NCI-H187 (cell line): ENCODE measurements around the gene TRIM28.
A peak's percentile ranks its signal among the peaks of the same experiment; 100 is the strongest.
"Not testable (repeated sequence)": the region's sequence is repeated elsewhere in the genome, so short reads cannot be mapped to it uniquely, and the experiment has no call there.

Source experiments
- DNase-seq, 2 experiments: peaks; one replicate each; lab custom pipeline; 2025; lab: John Stamatoyannopoulos, UW

TRIM28 gene

DNA sequence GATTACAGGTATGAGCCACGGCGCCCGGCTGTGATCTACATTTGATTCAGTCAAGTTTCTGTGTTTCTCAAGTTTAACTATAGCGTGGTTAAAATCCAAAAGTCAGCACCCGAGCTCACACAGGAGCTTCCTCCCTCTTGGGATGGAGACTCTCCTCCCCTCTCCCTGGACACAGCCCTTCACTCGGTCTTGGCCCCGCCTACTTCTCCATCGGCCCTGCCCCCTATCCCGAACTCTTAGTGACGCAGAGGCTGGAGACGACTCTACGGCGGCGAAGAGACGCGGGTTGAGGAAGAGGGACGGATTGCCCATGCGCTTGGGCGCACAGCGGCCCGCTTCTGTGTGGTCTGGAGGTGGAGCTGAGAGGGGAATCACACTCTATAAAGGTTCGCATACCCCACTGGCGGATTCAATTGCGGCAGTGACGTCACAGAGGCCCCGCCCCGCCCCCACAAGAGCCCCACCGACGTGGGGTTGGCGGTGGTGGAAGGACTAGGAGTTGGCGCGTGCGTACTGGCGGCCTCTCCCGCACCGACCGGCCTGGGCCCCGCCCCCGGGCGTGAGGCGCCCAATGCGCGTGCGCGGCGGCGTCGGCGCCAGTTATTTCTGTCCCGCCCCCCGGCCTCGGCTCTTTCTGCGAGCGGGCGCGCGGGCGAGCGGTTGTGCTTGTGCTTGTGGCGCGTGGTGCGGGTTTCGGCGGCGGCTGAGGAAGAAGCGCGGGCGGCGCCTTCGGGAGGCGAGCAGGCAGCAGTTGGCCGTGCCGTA lies at the start of gene TRIM28:
TSS of gene TRIM28 (plus strand) at position 239 of the 765 bp plus-strand sequence. CDS start 694 bp downstream, outside the sequence.
- no peak for DNase-seq

DNA sequence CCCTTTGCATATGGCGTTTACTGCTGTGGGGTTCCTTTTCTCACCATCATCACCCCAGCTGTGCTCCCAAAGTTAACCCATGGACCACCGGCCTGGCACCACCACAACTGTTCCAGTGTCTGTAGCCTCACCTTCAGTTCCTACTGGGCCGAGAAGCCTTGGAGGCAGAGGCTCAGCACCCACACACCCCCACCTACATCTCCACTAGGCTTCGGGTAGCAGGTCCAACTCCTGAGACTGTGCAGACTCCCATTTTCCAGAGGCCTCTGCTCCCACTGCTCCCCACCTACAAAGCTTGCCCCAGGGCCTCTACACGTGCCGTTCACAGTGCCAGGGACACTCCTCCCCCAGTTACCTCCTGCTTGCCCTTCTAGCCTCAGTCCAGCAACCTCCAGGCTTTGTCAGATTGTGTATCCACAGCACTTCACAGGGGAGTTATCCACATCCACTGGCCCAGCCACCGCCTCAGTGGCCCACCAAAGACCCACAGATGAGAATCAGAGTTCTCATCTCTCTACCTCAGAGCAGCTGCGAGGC lies 46.2 kb upstream of the TRIM28 start:
- no peak for DNase-seq

DNA sequence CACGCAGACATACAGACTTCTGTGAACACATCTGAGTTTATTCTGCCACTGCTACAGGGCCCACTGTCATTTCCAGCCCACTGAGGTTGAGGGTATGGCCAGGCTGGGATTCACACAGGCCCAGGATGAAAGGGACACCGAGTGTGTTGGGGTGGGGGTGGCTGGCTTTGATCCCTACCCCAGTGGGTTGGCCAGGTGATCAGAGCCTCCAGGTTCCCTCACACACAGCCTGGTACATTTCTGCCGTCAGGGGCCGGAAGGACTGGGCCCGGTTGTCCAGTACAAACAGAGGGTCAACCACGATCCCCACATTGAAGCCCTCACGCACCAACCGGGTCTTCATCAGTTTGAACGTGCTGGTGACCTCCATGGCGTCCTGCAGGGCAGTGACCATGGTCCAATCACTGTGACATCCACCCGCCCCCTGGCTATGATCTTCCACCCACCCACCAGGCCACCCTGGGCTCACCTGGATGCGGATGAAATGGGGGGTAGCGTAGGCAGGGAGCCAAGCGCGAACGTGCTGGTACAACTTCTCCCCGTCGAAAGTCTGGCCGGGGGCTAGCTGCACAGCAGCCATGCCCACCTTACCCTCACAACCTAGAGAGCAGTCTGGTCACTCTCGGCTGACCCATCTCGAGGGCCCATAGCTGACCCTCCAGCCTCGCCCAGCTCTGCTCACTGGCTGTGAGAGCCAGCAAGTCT lies 45.4 kb upstream of the TRIM28 start:
- no peak for DNase-seq

DNA sequence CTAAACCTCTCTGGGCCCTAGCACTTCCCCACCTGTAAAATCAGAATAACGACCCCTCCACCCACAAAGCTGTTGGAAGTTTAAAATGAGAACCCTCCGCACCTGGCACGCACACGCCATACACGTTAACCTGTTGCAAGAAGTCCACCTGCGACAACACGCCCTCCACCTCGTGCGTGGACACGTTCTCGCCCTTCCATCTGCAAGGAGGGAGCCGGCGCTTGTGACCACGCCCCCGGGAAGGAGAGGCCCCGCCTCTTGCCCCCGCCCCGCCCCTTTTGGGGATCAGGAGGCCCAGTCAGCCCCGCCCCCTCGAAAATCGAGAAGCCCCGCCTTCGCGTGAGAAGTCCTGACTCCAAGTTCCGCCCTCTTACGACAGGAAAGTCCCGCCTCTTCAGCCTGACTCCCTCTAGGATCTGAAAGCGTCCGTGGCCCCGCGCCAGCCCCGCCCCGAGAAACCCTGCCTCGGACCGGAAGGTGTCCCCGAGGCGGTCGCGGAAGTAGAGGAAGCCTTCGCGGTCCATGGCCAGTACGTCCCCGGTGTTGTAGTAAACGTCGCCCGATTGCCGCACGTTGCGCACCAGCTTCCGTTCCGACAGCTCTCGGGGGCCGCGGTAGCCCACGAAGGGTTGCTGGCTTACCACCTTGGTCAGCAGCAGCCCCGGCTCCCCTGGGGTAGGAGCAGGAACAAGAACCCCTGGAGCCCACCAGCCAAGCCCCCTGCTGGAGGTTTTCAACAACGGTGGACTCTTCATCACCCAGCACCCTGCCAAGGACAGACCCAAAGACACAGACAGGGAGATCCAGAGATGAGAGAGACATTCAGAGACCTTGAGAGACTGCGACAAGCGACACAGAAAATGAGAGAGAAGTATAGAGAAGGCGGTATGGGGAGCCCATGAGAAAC lies 44.6 kb upstream of the TRIM28 start:
- peak; percentile 98 to 99 for DNase-seq

DNA sequence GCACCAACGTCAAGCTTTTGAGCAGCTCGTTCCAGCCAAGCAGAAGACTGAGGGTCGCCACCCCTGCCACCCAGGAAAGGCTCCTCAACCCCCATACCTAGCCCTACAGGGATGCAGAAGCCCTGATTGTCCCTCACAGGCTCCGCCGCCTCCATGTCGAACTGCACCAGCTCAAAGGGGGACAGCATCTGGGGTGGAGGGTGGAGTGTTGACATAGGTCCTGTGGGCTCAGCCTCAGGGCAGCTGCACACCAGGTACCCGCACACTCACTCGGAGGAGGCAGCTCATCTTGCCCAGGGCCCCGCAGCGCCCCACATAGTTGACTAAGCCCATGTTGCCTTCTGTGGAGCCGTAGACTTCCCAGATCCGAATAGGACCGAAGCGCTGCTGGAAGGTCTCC lies 43.6 kb upstream of the TRIM28 start:
- no peak for DNase-seq

DNA sequence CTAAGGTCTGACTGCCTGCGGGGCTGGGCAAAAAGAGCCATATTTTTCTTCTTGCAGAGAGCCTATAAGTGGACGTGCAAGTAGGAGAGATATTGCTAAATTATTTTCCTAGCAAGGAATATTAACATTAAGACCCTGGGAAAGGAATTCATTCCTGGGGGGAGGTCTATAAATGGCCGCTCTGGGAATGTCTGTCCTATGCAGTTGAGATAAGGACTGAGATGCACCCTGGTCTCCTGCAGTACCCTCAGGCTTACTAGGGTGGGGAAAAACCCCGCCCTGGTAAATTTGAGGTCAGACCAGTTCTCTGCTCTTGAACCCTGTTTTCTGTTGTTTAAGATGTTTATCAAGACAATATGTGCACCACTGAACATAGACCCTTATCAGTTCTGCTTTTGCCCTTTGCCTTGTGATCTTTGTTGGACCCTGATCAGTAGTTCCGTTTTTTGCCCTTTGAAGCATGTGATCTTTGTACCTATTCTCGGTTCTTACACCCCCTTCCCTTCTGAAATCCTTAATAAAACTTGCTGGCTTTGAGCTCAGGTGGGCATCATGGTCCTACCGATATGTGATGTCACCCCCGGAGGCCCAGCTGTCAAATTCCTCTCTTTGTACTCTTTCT lies 36.2 kb upstream of the TRIM28 start:
- DNase-seq: not testable (repeated sequence)

DNA sequence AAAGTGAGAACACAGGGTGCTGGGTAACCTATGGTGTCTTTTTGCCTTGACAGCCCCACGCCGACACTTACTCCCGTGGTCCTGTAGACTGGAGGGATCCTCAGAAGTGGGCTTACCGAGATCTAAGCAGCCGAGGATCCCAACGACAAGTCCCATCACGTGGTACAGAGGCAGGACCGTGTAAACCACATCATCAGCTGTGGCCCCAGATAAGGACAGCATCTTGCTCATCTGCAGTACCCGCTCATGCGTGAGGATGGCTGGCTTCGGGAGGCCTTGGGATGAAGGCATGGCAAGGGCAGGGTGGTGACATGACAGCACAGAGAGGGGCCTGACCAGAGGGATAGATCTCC lies 34.2 kb upstream of the TRIM28 start:
- no peak for DNase-seq

DNA sequence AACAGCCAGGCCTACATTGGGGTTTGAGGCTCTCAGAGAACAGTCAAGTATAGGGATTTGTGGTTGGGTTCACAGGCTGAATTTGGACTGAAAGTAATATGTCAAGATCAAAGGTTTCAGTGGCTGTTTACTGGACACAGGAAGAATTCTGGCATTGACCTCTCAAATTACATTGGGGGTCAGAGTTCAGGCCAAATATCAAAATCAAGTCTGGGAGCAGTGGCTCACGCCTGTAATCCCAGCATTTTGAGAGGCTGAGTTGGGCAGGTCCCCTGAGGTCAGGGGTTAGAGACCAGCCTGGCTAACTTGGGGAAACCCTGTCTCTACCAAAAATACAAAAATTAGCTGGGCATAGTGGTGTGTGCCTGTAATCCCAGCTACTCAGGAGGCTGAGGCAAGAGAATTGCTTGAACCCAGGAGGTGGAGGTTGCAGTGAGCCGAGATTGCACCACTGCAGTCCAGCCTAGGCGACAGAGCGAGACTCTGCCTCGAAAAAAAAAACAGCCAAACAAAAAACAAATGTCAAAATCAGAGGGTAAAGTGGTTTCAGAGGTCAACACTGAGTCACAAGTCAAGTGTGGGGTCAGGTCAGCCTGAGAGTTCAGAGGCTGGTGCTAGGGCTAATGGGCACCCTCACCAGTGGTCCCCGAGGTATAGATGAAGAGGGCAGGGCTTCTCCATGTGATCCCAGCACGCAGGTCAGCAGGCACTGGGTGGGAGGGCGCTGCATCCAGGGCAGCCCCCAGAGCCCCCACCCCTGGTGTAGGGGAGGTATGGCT lies 33.6 kb upstream of the TRIM28 start:
- no peak for DNase-seq

DNA sequence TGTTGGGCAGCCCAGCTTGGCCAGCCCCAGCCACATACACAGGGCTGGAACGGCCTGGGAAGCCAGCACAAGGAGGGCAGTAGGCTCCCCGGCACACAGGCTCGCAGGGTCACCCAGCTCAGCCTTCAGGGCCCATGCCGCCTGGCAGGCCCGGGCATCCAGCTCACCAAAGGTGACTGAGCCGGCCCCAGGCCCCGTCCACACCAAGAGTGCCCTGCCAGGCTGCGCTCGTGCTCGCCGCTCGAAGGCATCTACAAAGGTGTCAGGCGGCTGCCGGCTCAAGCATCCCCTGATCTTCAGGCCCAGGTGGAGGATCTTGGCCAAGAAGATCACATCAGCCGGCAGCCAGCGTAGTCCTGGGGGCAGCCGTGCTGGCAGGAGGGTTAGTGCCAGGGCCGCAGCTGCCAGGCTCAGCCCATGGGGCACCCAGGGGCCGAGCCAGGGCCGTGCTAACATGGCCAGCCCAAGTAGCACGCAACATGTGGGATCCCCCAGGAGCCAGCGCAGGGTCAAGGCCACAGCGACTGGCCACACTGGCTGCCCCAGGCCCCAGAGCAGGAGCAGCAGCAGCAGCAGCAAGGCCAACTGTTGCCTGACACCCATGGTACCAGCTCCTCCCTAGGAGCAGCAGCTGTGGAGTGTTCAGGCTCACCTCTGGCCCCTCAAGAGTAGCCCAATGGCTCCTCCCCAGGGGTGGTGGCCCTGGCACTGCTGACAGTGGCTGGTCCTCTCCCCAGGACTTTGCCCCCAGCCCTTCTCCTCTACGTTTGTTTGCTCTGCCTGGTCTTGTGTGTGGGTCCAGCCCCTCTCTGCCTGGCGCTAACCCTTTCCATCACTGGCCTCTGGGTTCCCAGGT lies 32.3 kb upstream of the TRIM28 start, which contains the start of gene SLC27A5:
TSS of gene SLC27A5 (minus strand) at position 640 of the 856 bp plus-strand sequence. CDS start at position 603, 37 bp downstream.
- no peak for DNase-seq

DNA sequence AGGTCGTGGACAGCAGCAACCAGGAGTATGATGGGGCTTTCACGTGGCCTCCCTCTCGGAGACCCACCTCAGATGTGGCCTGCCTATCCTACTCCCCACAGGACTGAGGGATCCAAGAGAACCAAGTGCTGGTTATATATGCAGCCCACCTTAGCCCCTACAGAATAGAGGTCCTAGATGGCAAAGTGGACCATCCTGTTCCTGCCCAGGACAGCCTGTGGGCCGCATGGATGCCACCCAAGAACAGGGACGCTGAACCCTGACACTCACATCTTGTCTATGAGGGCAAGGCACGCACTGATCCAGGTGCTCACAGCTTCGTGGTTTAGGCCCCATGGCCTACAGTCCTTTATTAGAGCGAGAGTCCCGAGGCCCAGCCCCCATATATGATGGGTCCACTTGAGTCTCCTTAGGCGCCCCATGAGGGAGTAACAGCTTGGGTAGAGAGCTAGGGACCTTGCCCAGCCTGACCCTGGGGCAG lies 30.6 kb upstream of the TRIM28 start:
- no peak for DNase-seq

DNA sequence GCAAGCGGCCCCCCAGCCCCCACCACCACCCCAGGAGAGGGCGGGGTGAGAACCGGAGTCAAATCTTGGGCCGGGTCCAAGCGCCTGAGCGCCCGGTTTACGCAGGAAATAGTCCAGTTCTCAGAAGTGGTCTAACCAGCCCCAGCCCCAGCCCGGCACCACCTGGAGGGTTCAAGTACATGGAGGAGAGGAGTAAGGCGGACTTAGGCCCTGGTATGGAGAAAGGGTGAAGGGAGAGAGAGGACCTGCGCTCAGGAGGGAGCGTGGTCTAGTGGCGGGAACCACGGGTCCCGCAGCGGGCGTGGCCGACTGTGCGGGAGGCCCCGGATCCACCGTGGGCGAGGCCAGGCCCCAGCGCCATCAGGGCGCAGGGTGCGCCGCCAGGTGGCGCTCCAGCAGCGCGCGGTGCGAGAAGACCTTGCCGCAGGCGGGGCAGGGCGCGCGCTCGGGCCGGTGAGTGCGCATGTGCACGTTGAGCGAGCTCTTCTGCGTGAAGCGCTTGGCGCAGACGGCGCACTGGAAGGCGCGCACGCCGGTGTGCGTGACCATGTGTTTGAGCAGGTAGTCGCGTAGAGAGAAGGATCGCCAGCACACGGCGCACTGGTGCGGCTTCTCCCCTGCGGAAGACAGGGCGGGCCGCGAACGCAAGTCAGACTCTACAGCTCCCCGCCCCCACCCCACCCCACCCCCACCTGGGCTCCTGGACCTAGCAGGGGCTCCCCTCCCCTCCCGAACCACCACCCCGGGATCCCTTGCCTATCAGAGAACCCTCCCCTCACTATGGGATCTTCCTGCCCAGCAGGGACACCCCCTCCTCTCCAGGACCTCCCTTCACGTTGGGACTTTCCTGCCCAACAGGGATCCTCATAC lies 29.9 kb upstream of the TRIM28 start:
- peak; percentile 86 to 89 for DNase-seq

DNA sequence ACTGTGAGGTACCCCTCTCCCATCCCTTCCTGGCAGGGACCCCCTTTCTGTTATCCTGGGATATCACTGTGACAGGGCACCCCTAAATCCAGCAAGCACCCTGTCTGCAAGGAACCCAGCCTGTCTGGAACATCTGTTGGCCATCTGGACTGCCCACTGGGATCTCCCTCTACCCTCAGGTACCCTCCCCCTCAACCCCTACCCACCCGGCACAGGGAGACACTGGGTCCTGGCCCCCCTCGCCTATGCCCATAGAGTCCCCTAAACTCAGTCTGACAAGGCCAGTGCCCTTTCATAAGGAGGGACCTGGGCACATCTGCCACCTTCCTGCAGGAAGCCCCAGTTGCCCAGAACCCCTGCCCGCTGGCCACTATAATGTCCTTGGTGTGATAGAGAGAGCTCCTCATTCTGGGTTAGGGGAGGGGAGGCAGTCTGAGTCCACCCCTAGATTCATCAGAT lies 29.3 kb upstream of the TRIM28 start:
- no peak for DNase-seq

DNA sequence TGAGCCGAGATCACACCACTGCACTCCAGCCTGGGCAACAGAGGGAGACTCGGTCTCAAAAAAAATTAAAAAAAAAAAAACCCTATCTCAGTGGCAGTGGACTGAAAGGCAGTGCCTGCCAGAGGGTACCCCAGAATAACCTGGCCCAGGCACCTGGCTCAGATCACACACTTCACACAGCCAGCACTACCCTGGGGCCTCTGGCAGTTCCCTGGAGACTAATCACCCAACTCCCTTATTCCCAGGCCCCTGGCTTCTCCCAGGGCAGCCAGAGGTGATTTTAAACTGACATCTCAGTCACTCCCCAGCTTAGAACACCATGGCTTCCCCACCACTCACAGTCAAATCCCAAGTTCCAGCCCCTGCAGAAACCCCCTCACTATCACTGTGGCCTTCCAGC lies 28.6 kb upstream of the TRIM28 start:
- DNase-seq: no peak

DNA sequence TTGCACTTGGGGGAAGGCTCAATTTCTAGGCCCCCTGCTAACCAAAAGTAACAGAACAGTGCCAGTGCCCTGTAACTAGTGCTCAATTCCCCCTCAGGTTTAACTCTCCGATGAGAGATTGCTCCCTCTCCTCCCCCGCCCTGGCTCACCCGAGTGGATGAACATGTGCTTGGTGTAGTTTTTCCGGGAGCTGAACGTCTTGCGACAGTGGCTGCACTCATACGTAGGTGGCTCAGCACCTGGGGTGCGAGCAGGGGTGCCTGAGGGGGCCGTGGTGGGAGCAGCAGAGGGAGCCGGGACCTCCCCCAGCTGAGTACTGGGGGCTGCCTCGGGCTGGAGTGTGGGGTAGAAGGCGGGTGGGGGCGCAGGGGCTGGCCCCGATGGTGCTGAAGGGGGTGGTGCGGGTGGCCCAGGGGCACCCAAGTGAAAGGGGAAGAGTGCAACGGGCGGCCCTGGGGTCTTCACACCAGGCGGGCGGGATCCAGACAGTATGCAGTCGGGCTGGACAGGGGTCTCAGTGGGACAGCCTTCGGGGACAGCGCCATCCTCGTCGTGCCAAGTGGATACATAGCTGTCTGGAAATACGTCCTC lies 27.5 kb upstream of the TRIM28 start:
- DNase-seq: no peak

DNA sequence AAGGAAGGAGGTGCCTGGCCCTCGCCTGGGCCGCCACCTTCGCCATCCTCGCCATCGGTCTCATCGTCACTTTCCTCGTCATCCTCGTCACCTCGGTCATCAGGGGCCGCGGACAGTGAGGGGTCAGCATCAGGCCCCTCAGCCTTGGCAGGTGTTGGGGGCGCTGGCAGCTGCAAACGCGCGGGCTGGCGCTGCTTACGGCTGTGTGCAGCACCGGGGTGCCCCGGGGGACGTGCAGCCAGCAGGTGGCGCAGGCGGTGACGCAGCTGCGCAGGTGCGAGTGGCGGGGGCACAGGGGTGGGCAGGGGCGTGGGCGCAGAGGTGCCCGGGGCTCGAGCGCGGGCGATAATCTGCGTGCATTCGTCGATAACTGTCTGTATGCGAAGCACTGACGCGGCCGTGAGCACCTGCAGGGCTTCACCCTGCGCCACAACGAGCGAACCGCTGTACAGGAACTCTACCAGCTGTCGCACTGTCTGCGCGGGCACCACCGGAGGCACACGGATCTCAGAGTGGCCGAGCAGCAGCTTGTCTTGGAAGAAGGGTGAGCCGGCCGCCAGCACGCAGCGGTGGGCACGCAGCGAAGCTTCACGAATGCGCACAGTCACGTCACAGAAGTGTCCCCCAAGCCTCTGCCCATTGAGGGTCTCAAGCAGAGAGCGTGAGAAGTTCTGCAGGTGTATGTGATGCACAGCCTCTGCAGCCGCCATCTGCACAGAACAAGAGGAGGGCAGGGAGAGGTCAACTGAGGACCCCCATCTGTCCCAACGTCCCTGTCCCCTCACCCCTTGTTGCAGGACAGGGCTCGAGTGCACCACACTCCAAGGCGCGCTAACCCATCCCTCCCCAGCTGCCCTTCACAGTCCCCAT lies 26.7 kb upstream of the TRIM28 start:
- no peak for DNase-seq

DNA sequence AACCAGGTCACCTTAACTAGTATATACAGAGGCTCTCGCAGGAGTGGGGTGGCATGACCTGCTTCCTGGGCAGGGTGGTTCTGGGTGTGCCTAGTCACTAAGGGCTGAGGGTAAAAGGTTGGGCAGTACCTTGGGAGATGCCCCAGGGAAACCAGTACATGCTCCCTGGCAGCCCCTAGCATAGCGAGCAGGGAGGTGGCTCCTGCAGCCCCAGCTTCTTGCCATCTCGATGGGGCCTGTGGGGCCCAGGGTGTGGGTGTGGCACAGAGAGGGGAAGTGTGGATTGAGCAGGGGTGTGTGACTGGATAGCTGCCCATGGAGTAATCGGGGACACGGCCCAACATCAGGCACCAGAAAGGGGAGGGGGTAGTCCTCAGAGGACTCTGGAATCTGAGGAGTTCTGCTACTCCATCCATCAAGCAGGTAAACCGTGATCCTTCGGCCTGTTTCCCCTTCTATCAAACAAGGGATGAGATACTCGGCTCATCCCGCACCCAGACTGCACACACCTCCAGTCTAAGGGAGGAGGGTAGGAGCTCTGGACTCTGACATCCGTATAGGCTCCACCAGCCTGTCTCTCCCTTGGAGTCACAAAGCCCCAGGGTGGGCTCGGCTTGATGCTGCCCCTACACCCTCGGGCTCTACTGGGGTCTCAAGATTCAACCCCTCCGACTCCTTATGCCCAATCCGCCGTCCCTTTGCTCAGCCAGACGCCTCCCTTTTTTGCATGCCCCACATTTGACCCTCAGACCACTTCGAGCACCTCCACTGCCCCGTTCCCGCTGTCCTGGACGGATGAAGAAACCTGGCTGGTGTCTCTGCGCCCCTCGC lies 25.4 kb upstream of the TRIM28 start:
- DNase-seq: no peak

DNA sequence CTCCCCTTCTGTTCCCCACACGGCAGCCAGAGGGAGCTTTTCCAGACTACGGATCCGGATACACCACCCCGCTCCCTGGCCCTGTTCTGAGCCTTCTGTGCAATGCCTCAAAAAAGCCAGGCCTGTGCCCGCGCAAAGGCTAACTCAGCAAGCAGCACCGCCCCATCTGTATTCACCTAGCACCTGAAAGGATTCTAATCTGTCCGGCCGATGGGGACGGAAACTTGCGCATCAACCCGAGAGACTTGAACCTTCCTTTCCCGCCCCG lies 24.8 kb upstream of the TRIM28 start:
- peak in 1 of 2 experiments; percentile 51 for DNase-seq
